Stimulated activated CD4-positive, alpha-beta T cell treated with anti-CD3 and anti-CD28 coated beads, Interleukin-1b, Interleukin-23, amount 100 ng/mL, for 48 hours (primary cell): ENCODE measurements around the gene GLCE.

Experiments
- DNase-seq: peaks from one replicate; pipeline ENCODE4 v3.0.0-alpha.2; 2020

Gene GLCE

DNA sequence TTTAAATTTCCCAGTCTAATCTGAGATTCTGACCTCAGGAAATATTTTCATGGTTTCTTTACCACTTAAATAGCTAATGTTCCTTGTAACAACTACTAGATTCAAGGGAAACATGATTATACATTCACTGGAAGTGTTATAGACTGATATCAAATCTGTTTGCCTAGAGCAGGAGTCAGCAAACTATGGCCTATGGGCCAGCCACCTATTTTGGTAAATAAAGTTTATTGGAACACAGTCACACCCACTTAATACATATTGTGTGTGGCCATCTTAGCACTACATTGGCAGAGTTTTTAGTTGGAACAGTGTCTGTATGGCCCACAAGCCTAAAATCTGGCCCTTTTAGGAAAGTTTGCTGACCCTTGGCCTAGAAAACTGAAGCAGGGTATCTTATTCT is 50.1 kb downstream of the GLCE start:
- no peak for DNase-seq

DNA sequence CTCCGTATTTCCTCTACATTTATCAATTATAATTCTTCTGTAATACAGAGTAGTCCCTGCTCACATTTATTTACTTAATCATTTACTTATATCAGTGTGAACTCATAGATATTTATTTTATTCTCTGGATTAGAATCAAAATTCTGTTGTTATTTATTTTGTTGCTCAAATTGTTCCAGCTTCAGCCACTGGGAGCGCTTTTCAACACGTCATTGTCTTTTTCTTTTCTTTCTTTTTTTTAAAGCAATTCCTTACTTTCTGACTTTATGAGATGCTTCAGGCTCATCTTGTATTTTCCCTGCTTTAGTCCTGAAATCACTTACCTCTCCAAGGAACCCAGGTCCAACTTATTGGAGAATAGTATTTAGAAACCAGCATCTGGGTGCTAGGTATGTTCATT is 53.4 kb downstream of the GLCE start:
- DNase-seq, result no peak

DNA sequence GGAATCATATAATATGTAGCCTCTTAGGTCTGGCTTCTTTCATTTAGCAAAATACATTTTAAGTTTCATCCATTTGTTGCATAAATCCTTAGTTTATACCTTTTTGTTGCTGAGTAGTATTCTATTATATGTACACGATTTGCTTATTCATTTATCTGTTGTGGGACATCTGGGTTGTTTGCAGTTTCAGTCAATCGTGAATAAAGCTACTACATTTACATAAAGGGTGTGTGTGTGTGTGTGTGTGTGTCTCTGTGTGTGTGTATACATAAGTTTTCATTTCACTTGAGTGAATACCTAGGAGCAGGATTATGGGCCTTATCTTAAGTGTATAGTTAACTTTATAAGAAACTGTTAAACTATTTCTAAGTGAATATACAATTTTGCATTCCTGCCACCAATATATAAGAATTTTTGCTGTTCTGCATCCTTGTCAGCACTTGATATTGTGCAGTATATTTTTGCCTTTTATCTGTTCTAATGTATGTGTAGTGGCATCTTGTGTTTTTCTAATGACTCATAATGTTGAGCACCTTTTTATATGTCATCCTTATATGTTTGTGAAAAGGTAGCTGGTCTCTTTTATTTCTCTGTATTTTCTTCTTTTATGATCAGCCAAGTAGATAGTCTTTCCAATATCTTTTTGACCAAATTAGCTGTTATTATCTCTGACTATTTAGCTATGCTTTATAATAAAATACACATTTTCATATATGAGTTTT is 55.0 kb downstream of the GLCE start:
- no peak for DNase-seq

- no peak for DNase-seq
Measured at GRCh38 chr15:69217381-69217780, 56.9 kb downstream of the GLCE start.

GRCh38 chr15:69219690-69220089 is 59.3 kb downstream of the GLCE start:
- no peak for DNase-seq

DNA sequence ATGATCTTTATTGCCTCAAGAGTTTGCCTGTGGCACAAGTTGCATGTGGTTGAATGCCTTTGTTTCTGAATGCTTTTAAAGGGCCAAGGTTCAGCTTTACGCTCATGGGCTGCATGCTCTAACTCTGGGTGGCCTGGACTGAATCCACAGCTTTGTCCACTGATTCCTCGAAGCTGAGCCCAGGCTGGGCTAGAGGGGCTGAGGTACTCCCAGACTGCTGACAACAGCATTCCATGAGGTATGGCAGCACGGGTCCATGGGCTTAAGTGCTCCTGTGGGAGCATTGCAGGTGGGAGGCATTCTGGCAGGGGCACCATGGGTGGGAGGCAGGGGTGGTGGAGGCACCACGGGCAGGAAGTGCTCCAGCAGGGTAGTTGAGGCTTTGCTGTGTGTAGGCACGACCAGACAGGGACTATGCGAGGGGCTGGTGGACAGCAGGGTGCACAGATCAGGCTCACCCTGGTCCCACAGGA is 61.6 kb downstream of the GLCE start:
- no peak for DNase-seq

DNA sequence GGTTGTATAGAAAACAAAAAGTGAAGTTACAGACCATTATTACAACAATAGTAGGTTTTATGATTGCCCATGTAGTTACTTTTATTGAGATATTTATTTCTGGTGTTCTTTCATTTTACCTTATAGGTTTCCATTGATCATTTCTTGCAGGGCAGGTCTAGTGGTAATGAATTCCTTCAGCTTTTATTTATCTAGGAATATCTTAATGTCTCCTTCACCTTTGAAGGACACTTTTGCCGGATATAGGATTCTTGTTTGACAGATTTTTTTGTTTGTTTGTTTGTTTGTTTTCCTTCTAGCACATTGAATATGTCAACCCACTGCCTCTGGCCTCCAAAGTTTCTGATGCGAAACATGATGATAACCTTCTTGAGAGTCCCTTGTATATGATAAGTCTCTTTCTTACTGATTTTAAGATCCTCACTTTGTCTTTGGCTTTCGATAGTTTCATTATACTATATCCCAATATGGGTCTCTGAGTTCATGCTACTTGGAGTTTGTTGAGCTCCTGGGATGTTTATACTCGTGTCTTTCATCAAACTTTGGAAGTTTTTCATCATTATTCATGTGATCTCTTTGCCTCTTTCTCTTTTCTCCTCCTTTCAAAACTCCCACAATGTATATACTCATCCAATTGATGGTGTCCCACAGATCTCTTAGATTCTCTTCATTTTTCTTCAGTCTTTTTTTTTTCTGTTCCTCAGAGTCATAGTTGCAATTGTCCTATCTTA is 62.8 kb downstream of the GLCE start:
- DNase-seq, result no peak

GRCh38 chr15:69224383-69224782 is 63.9 kb downstream of the GLCE start:
- DNase-seq, result no peak

GRCh38 chr15:69225355-69226022 is 65.1 kb downstream of the GLCE start:
- DNase-seq, result no peak

GRCh38 chr15:69226023-69226355 is 65.6 kb downstream of the GLCE start:
- no peak for DNase-seq

GRCh38 chr15:69232144-69232543 is 71.7 kb downstream of the GLCE start:
- no peak for DNase-seq

- no peak for DNase-seq
Measured at GRCh38 chr15:69232765-69233164, 72.3 kb downstream of the GLCE start.

GRCh38 chr15:69234676-69235075 is 74.2 kb downstream of the GLCE start:
- no peak for DNase-seq

DNA sequence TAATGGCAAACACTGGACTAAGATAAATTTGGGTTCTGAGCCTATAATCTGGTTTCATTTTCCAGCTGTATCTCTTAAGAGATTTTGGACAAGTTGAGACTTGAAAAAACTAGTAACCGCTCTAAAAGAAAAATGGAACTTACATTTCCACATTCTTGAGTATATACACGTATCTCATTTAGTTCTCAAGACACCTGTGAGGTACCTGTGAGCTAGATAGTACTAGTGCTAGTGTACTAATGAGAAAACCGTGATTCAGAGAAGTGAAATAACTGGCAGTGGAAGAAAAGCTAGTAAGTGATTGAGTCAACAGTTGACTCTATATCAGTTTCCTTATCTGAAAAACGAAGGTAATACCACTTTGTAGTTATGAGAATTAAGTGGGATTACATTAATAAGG is 76.1 kb downstream of the GLCE start:
- no peak for DNase-seq

GRCh38 chr15:69237718-69238117 is 77.3 kb downstream of the GLCE start:
- no peak for DNase-seq

DNA sequence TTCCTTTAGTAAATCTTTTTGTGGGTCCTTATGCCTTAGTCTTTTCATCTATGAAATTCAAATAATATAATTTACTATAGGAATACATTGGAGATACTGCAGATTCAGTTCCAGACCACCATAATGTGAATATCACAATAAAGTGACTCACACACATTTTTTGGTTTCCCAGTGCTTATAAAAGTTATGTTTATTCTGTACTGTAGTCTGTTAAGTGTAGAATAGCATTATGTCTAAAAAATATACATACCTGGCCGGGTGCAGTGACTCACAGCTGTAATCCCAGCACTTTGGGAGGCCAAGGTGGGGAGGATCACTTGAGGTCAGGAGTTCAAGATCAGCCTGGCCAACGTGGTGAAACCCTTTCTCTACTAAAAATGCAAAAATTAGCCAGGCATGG is 84.4 kb downstream of the GLCE start:
- DNase-seq, result no peak

- DNase-seq, result no peak
Measured at GRCh38 chr15:69253156-69253555, 92.7 kb downstream of the GLCE start.

GRCh38 chr15:69265347-69265955 is 105.0 kb downstream of the GLCE start:
- DNase-seq, result no peak

GRCh38 chr15:69271217-69271616 is 110.8 kb downstream of the GLCE start:
- no peak for DNase-seq

DNA sequence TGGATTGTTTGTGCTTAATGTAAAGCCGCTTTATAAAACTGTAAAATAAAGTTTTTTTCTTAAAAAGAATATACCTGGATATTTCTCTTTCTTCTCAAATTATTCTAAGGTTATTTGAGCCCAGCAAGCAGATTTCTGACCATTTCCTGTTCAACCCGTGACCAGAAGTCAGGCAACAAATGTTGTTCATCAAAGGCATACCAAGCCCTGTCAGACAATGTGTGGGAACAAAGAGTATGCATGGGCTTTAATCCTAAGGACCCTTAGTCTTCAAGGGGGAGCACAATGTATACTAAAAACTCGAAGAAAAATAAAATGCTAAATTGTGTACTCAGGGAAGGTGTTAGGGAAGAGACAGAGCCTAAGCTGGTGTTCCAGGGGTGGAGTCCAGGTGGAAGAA is 111.7 kb downstream of the GLCE start:
- no peak for DNase-seq

GRCh38 chr15:69272891-69273290 is 112.5 kb downstream of the GLCE start:
- no peak for DNase-seq

DNA sequence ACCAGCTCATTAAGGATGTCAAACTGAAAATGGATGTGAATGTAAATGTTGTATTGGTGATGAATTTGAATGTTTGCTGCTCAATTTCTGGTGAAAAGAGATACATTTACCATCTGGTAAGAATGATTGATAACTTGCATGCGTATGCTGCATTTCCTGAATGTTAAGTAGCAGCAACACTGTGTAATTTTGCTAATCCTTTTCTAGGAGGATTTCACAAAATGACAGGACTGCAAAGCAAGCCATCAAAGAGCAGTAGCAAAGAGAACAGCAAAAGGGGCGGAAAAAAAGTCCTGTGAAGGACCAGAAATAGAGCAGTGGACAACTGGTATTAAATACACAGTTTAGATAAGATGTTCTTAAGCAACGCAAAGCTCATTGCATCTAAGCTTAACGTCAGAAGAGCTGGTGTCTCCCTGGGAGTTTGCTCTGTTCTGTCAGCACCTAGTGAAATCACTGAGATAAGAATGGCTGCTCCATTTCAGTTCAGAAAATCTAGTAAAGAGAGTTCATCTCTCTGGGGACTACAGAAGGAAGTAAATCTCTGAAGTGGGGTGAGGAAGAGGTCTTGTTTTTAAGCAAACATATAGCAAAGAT is 114.7 kb downstream of the GLCE start:
- DNase-seq, result no peak

- no peak for DNase-seq
Measured at GRCh38 chr15:69275933-69276560, 115.6 kb downstream of the GLCE start.
